Measurements from ENCODE around the gene OSGEP.

GRCh38 chr14:20440465-20440864, 14.1 kb downstream of the OSGEP start:
- TF ChIP-seq CTCF (IDR thresholded peaks at IDR 0.05) (no peak), EZH2 (IDR thresholded peaks at IDR 0.05) (no peak)
